OCI-M1 (cell line): Measurements from ENCODE around the gene SCAMP5.

ENCODE experiments used
- DNase-seq: peaks from one replicate; lab custom pipeline; 2025; lab: John Stamatoyannopoulos, UW

Gene SCAMP5

DNA sequence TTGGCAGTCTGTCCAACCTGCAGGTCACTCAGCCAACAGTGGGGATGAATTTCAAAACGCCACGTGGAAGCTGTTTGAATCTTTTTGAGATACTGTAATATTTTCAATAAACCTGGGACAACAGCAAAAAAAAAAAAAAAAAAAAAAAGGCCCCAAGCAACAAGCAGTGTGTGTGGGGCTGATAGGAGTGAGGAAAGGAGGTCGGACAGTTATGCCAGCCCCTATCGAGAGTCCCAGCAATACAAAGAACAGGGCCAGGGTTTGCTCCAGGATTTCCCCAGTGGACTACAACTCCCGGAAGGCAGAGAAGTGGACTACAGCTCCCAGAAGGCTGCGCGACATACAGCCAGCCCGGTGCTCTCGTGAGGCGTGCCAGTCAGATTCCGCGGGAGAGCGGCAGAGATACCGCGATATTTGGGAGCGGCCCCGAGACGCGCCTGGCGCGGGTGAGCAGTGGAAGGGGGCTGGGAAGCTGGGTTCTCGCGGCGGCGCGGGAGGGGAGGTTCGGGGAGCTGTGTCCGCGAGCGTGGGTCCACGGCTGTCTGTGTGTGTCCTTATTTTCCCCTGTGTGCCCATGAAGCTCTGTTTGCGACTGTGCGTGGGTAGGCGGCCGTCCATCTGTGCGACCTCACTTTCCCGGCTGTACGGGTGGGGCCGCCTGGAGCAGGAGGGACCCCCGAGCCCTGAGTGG is 28.0 kb downstream of the SCAMP5 start, which contains the start of gene PPCDC:
Gene PPCDC (plus strand): TSS at position 410 of the 691 bp plus-strand sequence. CDS start 4,729 bp downstream, outside the sequence.
- DNase-seq, result peak; percentile 98

DNA sequence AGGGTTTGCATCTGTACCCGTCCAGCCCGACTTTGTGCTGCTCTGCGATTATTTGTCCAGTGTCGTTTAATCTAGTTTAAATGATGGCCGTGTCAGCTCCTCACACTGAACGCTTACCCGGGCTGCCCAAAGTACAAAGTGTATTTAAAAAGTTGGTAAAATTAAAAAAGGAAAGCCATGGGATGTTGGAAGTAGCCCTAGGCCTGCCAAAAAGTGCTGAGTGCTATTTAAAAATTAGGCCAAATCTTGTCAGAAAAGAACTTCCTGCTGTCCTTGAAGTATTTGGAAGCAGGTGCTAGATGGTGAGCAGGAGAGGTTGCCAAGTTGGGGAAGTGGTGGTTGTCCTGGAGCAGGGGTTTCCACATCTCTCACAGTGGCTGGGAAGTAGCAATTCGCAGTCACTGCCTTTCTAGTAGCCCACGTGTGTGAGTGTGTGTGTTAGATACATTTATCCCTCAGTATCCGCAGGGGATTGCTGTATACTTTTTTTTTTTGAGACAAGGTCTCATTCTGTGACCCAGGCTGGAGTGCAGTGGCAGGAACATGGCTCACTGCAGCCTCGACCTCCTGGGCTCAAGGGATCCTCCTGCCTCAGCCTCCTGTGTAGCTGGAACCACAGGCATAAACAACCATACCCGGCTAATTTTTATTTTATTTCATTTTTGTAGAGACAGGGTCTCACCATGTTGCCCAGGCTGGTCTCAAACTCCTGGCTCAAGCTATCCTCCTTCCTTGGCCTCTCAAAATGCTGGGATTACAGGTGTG is 28.7 kb downstream of the SCAMP5 start:
- peak; percentile 57 for DNase-seq

DNA sequence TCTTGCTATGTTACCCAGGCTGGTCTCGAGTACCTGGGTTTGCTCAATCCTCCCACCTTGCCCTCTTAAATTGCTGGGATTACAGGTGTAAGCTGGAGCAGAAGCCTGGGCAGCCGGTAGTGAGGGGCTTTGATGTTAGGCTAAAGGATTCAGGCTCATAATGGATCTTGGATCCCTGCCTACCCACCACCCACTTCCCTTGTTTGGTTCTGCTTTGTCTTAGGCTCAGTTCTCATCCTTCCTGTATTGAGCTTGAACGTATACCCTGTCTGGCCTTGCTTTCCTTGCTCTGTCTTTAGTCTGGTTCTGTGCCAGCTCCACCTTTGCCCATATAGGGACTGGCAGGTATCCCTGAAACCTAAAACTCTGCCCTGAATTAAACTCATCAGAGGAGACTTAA is 29.7 kb downstream of the SCAMP5 start:
- no peak for DNase-seq

DNA sequence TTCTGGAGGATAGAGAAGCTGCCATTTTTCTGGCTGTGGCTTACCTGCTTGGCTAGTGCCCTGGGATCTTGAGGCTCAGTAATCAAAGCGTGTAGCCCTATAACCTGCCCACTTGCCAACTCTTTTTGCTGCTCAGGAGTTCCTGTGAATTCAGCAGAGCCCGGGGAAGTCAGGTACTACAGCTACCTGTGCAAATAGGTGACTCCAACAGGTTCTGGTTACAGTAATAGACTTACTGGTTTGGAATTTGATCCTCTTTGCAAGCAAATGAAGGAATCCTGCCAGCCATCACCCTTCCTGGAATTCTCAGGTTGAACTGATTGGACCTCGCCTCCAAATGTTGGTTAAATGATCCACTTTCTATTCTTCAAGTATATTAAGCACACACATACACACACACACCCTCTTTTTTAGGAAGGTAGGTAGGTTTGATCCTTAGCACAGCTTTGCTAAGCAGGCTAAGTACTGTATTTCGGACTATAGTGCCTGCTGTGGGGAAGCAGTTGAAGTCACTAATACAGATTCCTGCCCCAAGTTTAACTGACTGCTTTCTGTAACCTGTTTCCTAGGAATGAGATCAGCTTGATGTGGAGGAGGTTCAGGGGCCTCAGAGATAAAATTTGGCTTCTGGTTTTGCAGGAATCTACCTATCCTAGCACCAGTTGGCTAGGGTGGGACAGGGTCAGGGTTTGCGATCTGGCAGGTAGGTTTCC is 30.3 kb downstream of the SCAMP5 start:
- DNase-seq, result no peak

DNA sequence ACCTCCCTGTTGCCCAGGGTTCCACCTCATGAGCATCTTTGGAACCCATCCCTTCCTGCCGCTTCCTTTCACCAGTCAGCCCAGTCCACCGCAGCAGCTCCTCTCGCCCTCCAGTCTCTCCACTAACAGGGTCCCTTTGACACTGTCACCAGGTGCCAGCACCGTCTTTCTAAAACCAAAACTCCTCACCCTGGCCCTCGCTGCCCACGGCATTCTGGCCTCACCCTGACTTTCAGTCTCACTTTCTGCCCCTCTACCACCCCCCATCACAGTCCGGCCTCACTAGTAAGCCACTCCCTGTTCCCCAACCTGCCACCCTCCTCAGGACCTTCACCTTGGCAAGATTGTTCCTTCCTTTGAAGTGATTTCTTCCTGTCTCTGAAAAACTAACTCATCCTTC is 32.2 kb downstream of the SCAMP5 start:
- DNase-seq, result no peak

DNA sequence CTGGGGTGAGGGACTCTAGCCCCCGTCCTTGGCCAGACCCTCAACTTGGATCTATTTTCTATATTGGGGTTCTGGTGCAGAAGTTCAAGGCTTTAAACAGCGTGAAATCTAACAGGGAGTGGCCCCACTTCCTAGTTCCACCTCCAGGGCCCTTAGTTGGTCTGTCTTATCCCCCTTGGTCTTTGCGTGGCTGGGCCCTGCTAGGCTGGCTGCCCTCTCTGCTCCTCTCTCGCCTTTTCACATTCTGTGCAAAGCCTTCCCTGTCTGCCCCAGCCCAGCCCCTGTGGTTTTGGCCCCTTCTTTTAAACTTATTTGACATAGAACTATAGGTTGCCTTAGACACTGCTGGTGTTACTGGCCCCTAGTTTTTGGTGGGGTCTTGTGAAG is 33.6 kb downstream of the SCAMP5 start:
- no peak for DNase-seq

DNA sequence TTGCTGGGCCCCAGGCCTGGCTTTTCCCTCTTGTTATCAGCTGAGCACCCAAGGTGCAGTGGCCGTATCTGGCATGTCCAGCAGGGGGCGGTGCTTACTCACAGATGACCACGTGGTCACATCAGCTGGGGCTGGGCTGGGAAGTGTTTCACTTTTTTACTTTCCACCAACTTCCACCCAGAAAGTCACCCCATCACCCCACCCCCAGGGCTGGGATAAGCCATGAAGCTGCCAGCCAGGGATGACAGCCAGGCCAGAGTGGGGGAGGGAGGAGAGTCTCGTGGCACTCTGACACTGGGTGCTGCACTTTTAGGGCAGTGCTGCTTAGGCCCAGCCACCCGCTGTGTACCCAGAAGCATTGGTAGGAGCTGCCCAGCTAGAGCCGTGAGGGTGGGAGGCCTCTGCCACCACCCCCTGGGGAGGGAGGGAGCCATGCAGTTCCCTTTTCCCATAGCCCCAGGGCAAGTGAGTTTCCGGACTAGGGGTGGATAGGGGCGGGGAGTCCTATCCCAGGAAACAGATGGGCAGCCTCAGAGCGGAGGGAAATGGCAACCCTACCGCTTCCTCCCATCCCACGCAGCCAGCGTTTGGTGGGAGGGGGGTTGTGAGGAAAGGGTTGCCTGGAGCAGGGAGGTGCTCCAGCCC is 34.1 kb downstream of the SCAMP5 start:
- peak; percentile 92 for DNase-seq

DNA sequence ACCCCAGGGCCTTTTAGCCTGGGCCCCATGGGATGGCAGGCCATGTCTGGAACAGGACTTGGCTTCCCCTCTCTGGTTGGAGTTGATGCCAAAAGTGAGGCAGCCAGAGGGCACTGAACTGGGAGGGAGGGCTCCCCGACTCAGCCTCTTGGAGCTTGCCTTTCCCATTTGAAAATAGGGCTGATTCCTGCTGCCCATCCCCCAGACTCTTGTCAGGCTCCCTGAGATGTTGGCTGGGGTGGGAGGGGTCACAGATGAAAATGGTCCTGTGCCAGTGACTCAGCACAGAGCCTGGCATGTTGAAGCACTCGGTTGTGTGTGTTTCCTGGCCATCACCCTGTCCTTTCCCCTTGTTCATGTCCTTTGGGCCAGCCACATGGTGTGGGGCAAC is 34.7 kb downstream of the SCAMP5 start:
- DNase-seq, result no peak

DNA sequence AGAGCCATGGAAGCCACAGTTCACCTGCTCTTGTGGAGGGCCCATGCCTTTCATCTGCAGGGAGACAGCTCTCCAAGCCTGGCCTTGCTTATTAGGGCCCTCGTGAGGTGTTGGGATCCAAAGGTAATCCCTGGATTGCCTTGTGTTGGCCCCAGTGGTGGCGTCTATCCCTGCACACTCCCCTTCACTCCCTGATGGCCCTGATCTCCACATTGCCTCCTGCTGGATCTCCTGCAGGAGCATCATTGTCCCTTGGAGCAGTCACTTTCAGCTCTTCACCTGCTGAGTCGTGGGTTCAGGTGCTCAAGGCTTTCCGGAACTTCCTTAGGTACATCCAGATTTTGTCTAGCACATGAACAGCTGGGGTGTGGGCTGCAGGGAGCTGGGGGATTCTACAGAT is 35.1 kb downstream of the SCAMP5 start:
- DNase-seq, result no peak

DNA sequence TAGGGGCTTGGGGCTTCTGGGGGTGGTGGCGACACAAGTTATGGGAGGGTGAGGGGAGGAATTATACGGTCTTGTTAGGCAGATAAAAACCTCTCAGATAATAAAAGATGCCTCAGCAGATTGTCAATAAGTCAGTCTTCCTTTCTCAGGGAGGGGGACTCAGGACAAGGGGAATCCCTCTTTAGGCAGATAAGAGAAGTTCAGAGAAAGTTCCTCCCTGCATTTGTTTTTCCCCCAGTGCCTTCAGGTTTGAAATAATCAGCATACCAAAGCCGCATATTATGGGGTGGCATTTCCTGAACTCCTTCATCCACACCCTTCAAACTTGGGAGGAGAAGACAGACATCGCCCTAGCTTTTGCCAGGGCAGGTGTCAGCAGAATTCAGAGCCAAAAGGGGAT is 36.5 kb downstream of the SCAMP5 start:
- peak; percentile 21 for DNase-seq

DNA sequence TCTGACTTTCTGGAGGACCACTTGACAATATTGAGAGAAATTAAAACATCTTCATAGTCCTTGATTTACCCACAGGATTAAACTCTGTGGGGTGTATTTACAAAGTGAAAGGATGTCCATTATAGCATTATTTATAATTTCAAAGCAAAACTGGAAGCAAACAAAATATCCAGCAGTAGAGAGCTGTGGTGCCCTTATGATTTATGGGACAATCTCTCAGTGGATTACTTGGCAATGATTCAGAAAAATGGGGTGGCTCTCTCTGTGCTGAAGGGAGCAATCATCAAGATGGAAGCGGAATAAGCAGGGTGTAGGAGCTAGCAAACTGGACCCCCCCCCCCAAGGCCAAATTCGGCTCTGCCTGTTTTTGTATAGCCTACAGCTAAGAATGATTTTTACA is 37.0 kb downstream of the SCAMP5 start:
- DNase-seq, result no peak

DNA sequence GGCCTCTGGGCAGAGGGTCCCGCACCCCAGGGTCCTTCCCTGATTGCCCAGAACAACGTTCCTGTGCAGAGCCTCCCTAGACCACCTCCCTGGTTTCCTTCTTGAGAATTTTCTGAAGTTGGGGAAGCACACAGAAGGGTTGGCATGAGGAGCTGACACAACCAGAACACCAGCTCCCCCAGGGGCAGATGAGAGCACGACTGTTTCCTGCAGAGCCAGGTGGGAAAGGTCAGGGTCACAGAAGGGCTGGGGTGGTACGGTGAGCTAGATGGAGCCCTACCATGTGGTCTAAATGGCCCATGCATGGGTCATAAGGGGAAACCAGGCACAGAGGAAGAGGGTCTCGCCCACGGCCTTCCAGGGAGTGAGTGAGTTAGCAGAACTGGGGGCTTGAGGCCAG is 38.4 kb downstream of the SCAMP5 start:
- no peak for DNase-seq

DNA sequence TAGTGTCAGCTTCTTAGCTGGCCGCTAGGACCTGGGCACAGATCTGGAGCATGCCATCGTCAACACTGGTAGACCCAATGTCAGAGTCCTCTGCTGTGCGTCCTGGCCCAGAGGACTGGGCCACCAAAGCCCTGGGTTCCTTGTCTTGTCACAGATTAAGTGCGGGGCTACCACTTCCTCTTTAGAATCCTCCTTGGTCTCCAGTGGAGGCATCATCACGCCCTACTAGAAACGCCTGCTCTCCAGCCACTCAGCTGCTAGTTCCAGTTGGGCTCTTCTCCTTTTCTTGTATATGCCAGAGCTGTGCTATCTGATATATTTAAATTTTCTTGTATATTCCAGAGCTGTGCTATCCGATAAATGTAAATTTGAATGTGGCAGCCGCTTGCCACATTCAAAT is 39.3 kb downstream of the SCAMP5 start:
- DNase-seq, result peak; percentile 27

DNA sequence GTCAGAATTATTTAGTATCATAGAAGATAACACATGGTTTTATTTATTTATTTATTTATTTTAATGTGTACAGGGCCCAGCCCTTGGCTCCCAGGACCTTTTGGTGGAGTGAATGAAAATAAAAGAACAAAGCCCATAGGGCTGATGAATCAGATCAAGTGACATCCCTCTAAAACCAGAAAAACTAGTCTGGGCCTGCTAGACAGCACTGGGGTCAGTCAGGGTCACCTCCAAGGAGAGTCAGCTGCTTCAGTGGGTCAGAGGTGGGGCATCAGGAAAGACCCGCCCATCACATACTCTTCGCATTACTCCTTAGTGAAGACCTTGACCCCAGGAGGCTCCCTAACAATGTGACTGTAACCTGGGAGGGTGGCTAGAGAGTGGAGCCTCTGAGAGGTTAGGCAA is 40.9 kb downstream of the SCAMP5 start:
- DNase-seq, result no peak

DNA sequence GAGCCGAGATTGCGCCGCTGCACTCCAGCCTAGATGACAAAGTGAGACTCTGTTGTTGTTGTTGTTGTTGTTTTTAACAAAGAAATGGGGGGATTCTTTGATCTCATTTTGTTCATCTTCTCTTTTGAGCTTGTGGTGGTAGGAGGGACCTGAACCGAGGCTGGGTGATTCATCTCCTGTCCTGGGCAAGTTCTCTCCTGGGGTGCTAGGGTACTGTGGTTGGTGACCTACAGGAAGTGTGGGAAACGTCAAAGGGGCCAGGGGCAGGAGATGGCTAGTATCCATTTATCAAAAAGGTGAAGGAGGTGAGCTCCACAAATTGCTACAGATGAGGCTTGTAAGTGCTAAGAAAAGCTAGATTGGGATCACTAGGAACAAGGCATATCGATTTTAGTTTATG is 42.3 kb downstream of the SCAMP5 start:
- DNase-seq, result no peak

DNA sequence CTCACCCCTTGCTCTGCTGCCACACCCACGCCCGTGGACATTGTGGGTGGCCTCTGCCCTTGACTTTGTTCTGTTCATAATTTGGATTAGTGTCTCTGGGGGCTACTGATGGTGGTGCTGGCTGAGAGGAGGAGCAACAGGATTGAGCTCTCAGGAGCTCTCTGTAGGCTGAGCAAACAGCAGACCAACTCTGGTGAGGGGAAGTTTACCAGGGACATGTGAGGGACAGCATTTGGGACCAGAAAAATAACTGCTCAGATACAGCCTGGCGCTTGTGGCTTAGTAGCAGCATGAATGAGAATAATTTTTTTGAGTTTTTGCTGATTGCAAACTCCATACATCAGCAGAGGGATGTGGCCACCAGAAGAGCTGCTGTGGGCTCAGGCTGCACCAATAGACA is 42.9 kb downstream of the SCAMP5 start:
- DNase-seq, result no peak

DNA sequence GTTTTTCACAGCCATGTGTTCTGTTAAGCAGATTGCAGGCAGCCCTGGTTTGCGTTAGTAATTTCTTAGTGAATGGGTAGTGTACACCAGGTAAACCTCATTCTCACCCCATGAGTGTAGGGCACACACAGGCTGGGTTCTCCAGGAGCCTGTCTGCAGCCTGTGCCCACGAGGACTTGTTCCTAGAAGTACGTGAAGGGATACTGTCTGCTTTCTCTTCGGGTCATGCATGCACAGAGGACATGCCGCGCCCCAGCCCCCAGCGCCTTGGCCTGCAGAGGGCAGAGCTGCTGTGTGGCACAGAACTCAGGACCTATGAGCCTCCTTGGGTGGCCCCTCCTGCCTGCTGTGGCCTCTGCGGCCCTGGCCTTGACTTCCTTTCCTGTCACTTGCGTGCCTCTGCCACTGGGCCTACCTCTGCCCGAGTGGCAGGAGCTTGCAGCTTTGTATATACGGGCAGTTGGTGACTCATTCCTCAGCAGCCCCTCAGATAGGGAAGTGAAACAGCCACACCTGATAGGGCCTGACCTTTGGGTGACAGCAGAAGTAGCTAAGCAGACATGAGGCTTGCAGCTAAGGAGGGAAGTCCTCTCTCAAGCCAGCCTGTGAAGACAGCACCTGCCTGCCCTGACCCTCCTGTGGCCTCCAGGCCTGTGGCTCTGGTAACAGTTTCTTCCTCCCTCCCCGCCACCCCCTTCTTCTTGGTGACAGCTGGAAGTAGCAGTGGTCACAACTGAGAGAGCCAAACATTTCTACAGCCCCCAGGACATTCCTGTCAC is 47.6 kb downstream of the SCAMP5 start:
- peak; percentile 96 for DNase-seq

DNA sequence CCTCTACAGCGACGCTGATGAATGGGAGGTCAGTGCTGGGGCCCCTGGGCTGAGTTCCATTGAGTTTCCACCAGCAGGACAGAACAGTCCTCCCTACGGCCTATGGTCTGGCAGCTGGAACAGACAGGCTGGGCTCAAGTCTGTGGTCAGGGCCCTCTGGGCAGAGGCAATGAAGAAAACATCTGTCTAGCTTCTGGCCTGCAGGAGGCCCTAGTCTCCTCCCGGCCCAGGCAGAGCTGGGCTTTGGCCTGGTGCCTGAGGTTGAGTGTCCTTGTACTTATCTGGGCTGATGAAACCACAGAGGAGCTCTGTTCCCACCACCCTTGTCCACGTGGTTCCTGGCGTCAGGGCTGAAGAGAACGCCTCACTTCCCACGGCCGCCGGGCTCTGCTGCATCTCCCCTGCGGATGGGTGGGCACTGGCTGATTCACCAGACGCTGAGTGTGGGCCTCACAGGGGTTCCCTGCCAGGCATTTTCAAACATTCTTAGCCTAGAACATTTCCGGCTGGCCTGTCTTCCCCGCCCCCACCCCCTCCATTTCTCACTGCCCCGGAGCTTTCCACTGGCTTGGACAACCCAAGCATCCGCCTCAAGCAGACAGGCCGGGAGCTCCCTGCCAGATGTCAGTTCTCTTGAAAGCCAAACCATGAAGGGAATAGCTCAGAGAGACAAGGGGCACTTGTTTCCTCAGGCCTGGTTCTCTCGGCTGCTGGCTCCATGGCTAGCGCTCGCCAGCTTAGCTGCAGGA is 48.3 kb downstream of the SCAMP5 start:
- peak; percentile 99 for DNase-seq

DNA sequence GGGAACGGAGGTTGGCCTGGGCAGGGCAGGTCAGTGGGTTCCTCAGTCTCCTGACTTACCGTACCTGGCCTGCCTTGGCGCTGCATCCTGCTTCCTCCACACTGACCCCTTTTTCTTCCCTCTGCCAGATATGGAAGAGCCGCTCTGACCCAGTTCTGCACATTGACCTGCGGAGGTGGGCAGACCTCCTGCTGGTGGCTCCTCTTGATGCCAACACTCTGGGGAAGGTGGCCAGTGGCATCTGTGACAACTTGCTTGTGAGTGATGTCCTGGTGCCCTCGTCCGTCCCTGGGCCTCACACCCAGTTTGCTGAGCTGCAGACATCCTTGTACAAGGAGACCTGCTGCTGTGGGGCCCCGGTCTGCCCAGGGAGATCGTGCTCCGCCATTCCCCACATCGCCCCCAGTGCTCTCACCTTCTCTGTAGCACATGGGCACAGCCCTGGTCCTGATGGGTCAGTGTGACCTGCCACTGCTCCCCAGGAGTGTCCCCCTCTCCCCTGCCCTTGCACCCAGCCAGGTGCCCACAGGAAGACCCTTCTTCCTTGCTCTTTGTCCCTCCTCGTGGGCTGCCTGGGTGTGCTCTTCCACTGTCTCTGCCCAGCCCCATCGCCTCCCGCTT is 49.0 kb downstream of the SCAMP5 start:
- DNase-seq, result no peak

DNA sequence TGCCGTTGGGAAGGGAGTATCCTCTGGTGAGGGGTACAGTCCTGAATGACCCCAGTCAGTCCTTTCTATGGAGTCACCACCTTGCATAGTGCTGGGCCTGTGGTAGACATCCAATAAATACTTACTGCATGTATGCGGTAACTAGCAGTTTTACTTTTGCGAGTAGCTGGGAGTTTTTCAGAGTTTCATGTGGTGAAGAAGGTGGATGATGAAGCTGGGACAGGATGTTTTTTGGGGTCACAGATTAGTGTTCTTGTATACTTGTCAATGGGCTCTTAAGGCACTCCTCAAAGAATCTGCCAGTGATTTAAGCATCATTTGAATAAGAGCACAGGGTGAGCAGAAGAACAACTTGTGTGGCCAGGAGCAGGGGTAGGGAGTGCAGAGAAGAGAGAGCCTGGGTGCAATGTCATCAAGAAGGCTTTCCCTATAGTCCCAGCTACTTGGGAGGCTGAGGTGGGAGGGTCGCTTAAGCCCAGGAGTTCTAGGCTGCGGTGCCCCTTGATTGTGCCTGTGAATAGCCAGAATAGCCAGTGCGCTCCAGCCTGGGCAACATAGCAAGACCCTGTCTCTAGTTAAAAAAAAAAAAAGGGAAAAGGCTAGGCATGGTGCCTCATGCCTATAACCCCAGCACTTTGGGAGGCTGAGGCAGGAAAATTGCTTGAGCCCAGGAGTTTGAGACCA is 50.1 kb downstream of the SCAMP5 start:
- DNase-seq, result no peak
